HepG2 (cell line): ENCODE measurements around the gene RAB11FIP2. TPM values are rescaled to one million over a fixed set of nuclear protein-coding genes. Genes with fewer than 3 reads are reported as not detected.

Source experiments
- DNMT3B ChIP-seq: conservative IDR thresholded peaks from 2 replicates; pipeline ENCODE4 v1.6.1; 2016; ENCODE audit warnings: missing biosample characterization, control low read depth
- POGZ ChIP-seq: sonication (generic); formaldehyde crosslinking; IDR thresholded peaks from 2 replicates; pipeline ENCODE4 v1.4.0; 2020; ENCODE audit warnings: mild to moderate bottlenecking, missing genetic modification reagents
- POLR2AphosphoS5 ChIP-seq: IDR thresholded peaks from 2 replicates; pipeline ENCODE4 v1.6.1; 2012; ENCODE audit warnings: low read depth, low read length
- RBFOX2 ChIP-seq: fragments of 200-400 bp; formaldehyde crosslinking; IDR thresholded peaks from 2 replicates; pipeline ENCODE4 v1.6.1; 2017; ENCODE audit warnings: low read depth, mild to moderate bottlenecking, low read length
- SKI ChIP-seq: fragments of 450-650 bp; IDR thresholded peaks from one replicate; pipeline ENCODE4 v1.6.1; 2018; ENCODE audit warnings: mild to moderate bottlenecking; ENCODE audit not compliant: partially characterized antibody
- TBX2 ChIP-seq: sonication (generic); formaldehyde crosslinking; IDR thresholded peaks from 2 replicates; pipeline ENCODE4 v1.5.0; 2020; ENCODE audit warnings: missing genetic modification reagents, mild to moderate bottlenecking, borderline replicate concordance
- ZNF563 ChIP-seq: sonication (generic); formaldehyde crosslinking; IDR thresholded peaks from 2 replicates; pipeline ENCODE4 v1.8.0; 2022; ENCODE audit warnings: mild to moderate bottlenecking, moderate library complexity, missing genetic modification reagents
- ZNF782 ChIP-seq: sonication (generic); formaldehyde crosslinking; IDR thresholded peaks from 2 replicates; pipeline ENCODE4 v1.4.0; 2020; ENCODE audit warnings: missing genetic modification reagents, mild to moderate bottlenecking, borderline replicate concordance
- polyA plus RNA-seq, 8 experiments: library from polyadenylated mRNA; depleted of rRNA in 3 of 8; stranded (reverse) in 7 of 8; unstranded in 1 of 8; fragments of >200 nt; fragmentation: Illumina TruSeq in 4 of 8; extraction: Trizol in 4 of 8; gene quantifications; 2 replicates each; pipeline versions ENCODE4 v1.2.1 to v1.2.3, GENCODE V29; 2011 to 2016; ENCODE audit warnings: low read depth in 4 of 8, missing spikeins in 1 of 8, mixed read lengths in 1 of 8; ENCODE audit not compliant: insufficient read depth in 1 of 8
- total RNA-seq, 5 experiments: library from RNA; depleted of rRNA; stranded (reverse); fragments of >200 nt; fragmentation: Illumina TruSeq; extraction: Trizol; gene quantifications; 2 replicates each; pipeline ENCODE4 v1.2.3, GENCODE V29; 2016; ENCODE audit warnings: low read depth in 1 of 5
- TF ChIP-seq, protein P1 (sequence below): sonication (generic); formaldehyde crosslinking; IDR thresholded peaks from 2 replicates; pipeline ENCODE4 v1.9.0; 2021; ENCODE audit warnings: mild to moderate bottlenecking, missing genetic modification reagents
- TF ChIP-seq, protein P2 (sequence below): sonication (generic); formaldehyde crosslinking; IDR thresholded peaks from 2 replicates; pipeline ENCODE4 v1.5.0; 2020; ENCODE audit warnings: mild to moderate bottlenecking, missing genetic modification reagents
- TF ChIP-seq, protein P3 (sequence below): sonication (generic); formaldehyde crosslinking; IDR thresholded peaks from 2 replicates; pipeline ENCODE4 v1.5.0; 2020; ENCODE audit warnings: mild to moderate bottlenecking, missing genetic modification reagents

The RAB11FIP2 gene
- total and polyA plus RNA-seq, 2 of the 13 experiments (the other 11 are each of a cell fraction or from before 2014, with no cell fraction given), result 4.7 to 13.0 TPM

DNA sequence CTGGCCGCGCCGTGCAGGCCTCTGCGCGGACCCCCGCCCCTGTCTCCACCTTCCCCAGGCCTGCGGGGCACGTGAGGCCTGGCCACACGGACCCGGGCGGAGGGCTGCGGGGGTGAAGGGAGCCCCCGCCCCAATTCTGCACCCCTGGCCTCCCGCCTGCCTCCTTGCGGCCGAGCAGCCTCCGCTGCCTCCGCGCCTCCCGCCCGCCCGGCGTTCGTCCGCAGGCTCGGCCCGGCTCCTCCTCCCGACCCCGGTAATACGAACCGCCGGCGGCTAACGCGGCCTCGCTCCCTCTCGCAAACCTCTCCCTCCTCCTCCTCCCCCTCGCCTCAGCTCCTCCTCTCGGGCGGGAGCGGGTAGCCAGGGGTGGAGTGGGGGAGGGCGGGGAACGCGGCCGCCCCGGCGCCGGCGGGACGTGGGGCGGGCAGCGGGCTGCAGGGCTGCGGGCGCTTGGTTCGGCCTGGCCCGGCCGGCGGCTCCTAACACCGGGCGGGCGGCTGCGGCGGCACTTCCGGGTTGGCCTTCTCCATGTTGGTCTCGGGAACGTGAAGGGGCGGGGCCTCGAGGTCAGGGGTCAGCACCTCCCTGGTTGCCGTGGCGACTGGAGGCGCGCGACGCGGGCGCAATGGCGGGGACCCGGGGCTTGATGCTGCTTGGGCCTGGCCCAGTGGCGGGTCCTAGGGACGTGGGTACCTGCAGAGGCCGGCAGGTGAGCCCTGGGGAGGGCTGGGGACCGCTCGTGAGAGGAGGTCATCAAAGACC lies at the start of gene RAB11FIP2 (continued):
- TF ChIP-seq, protein P1, sequence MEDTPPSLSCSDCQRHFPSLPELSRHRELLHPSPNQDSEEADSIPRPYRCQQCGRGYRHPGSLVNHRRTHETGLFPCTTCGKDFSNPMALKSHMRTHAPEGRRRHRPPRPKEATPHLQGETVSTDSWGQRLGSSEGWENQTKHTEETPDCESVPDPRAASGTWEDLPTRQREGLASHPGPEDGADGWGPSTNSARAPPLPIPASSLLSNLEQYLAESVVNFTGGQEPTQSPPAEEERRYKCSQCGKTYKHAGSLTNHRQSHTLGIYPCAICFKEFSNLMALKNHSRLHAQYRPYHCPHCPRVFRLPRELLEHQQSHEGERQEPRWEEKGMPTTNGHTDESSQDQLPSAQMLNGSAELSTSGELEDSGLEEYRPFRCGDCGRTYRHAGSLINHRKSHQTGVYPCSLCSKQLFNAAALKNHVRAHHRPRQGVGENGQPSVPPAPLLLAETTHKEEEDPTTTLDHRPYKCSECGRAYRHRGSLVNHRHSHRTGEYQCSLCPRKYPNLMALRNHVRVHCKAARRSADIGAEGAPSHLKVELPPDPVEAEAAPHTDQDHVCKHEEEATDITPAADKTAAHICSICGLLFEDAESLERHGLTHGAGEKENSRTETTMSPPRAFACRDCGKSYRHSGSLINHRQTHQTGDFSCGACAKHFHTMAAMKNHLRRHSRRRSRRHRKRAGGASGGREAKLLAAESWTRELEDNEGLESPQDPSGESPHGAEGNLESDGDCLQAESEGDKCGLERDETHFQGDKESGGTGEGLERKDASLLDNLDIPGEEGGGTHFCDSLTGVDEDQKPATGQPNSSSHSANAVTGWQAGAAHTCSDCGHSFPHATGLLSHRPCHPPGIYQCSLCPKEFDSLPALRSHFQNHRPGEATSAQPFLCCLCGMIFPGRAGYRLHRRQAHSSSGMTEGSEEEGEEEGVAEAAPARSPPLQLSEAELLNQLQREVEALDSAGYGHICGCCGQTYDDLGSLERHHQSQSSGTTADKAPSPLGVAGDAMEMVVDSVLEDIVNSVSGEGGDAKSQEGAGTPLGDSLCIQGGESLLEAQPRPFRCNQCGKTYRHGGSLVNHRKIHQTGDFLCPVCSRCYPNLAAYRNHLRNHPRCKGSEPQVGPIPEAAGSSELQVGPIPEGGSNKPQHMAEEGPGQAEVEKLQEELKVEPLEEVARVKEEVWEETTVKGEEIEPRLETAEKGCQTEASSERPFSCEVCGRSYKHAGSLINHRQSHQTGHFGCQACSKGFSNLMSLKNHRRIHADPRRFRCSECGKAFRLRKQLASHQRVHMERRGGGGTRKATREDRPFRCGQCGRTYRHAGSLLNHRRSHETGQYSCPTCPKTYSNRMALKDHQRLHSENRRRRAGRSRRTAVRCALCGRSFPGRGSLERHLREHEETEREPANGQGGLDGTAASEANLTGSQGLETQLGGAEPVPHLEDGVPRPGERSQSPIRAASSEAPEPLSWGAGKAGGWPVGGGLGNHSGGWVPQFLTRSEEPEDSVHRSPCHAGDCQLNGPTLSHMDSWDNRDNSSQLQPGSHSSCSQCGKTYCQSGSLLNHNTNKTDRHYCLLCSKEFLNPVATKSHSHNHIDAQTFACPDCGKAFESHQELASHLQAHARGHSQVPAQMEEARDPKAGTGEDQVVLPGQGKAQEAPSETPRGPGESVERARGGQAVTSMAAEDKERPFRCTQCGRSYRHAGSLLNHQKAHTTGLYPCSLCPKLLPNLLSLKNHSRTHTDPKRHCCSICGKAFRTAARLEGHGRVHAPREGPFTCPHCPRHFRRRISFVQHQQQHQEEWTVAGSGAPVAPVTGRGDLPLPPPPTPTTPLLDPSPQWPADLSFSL (CRISPR knock-in tag), result no peak
- TF ChIP-seq POLR2AphosphoS5 (peak; percentile 43; the same call in 1 of the 2 replicates), POGZ (CRISPR knock-in tag) (peak; percentile 73; the same call in 1 of the 2 replicates), DNMT3B (CRISPR knock-in tag) (0 out of 2 replicates have a peak, but pooled peaks have one; percentile 19), RBFOX2 (peak; percentile 85), TBX2 (CRISPR knock-in tag) (peak; percentile 53; the same call in 1 of the 2 replicates), ZNF563 (CRISPR knock-in tag) (peak; percentile 58; the same call in 1 of the 2 replicates), SKI (peak; percentile 42), ZNF782 (CRISPR knock-in tag) (peak; percentile 74; the same call in 1 of the 2 replicates)
- TF ChIP-seq, protein P2, sequence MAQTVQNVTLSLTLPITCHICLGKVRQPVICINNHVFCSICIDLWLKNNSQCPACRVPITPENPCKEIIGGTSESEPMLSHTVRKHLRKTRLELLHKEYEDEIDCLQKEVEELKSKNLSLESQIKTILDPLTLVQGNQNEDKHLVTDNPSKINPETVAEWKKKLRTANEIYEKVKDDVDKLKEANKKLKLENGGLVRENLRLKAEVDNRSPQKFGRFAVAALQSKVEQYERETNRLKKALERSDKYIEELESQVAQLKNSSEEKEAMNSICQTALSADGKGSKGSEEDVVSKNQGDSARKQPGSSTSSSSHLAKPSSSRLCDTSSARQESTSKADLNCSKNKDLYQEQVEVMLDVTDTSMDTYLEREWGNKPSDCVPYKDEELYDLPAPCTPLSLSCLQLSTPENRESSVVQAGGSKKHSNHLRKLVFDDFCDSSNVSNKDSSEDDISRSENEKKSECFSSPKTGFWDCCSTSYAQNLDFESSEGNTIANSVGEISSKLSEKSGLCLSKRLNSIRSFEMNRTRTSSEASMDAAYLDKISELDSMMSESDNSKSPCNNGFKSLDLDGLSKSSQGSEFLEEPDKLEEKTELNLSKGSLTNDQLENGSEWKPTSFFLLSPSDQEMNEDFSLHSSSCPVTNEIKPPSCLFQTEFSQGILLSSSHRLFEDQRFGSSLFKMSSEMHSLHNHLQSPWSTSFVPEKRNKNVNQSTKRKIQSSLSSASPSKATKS (CRISPR knock-in tag), result no peak
- TF ChIP-seq, protein P3, sequence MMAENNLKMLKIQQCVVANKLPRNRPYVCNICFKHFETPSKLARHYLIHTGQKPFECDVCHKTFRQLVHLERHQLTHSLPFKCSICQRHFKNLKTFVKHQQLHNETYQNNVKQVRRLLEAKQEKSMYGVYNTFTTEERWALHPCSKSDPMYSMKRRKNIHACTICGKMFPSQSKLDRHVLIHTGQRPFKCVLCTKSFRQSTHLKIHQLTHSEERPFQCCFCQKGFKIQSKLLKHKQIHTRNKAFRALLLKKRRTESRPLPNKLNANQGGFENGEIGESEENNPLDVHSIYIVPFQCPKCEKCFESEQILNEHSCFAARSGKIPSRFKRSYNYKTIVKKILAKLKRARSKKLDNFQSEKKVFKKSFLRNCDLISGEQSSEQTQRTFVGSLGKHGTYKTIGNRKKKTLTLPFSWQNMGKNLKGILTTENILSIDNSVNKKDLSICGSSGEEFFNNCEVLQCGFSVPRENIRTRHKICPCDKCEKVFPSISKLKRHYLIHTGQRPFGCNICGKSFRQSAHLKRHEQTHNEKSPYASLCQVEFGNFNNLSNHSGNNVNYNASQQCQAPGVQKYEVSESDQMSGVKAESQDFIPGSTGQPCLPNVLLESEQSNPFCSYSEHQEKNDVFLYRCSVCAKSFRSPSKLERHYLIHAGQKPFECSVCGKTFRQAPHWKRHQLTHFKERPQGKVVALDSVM (CRISPR knock-in tag), result peak; percentile 98
